A549 (cell line): Measurements from ENCODE around the gene GALT. TPM values are rescaled to one million over a fixed set of nuclear protein-coding genes. Genes with fewer than 3 reads are reported as not detected.

Experiments
- ATAC-seq, 2 experiments: fragments of 200-7000 bp in 1 of 2; fragments of >200 bp in 1 of 2; cut with Nextera tagmentation in 1 of 2; cut with Tn5 transposase in 1 of 2; 3 replicates each; pipeline versions ENCODE4 v1.8.0 to v1.9.1; 2018 to 2020; ENCODE audit warnings: mild to moderate bottlenecking in 1 of 2, moderate library complexity in 1 of 2
- CTCF ChIA-PET: fragments of 300-600 bp; sonication (Branson Sonifier 250); formaldehyde crosslinking; extraction: SDS; loops from one replicate; lab custom pipeline; 2021; ENCODE audit warnings: antibody characterized with exemption, inconsistent platforms; lab: Yijun Ruan, JAX
- POLR2A ChIA-PET: fragments of 350-600 bp; formaldehyde crosslinking; extraction: SDS; loops from one replicate; lab custom pipeline; 2021; ENCODE audit warnings: antibody characterized with exemption, inconsistent platforms; lab: Yijun Ruan, JAX
- DNase-seq, 2 experiments: peaks; one replicate each; pipeline versions ENCODE4 v3.0.0 to v3.0.0-alpha.2; 2011 to 2016; ENCODE audit warnings: low read depth in 1 of 2, low spot score in 1 of 2
- FAIRE-seq: peaks from 2 replicates; lab custom pipeline; 2011; peaks lifted over from hg19 to GRCh38; lab: Jason Lieb, UNC
- H3K27ac ChIP-seq, 2 experiments: fragments of >200 bp; sonication (Bioruptor Twin); formaldehyde crosslinking; 3 replicates each; pipeline ENCODE4 v1.5.1; 2016 to 2017
- H3K4me1 ChIP-seq: fragments of >200 bp; sonication (Bioruptor Twin); formaldehyde crosslinking; 3 replicates; pipeline ENCODE4 v1.6.1; 2016
- H3K4me2 ChIP-seq: fragments of >200 bp; sonication (Bioruptor Twin); formaldehyde crosslinking; 3 replicates; pipeline ENCODE4 v1.6.1; 2016
- H3K4me3 ChIP-seq: fragments of >200 bp; sonication (Bioruptor Twin); formaldehyde crosslinking; 3 replicates; pipeline ENCODE4 v1.5.1; 2016
- H3K9me3 ChIP-seq: fragments of >200 bp; sonication (Bioruptor Twin); formaldehyde crosslinking; 3 replicates; pipeline ENCODE4 v1.6.1; 2016
- EHF ChIP-seq: fragments of 250-450 bp; sonication (Bioruptor Pico); IDR thresholded peaks from 2 replicates; pipeline ENCODE4 v1.5.0; 2020; ENCODE audit warnings: mild to moderate bottlenecking
- EHMT2 ChIP-seq: fragments of 200-600 bp; sonication (generic); IDR thresholded peaks from 2 replicates; pipeline ENCODE4 v1.6.1; 2016; ENCODE audit warnings: antibody characterized with exemption, low read depth, mild to moderate bottlenecking, moderate library complexity
- HEYL ChIP-seq: fragments of 250-450 bp; sonication (Bioruptor Pico); IDR thresholded peaks from 2 replicates; pipeline ENCODE4 v1.8.0; 2021; ENCODE audit warnings: mild to moderate bottlenecking, moderate library complexity
- HOXB13 ChIP-seq: fragments of 250-450 bp; sonication (Bioruptor Pico); IDR thresholded peaks from 2 replicates; pipeline ENCODE4 v1.5.0; 2020; ENCODE audit warnings: low read depth, mild to moderate bottlenecking, moderate library complexity
- HOXB5 ChIP-seq: fragments of 250-450 bp; sonication (Bioruptor Pico); IDR thresholded peaks from 2 replicates; pipeline ENCODE4 v1.5.0; 2020; ENCODE audit warnings: mild to moderate bottlenecking, moderate library complexity
- KDM1A ChIP-seq: fragments of 200-600 bp; sonication (generic); IDR thresholded peaks from 2 replicates; pipeline ENCODE4 v1.6.1; 2016; ENCODE audit warnings: low read depth, mild to moderate bottlenecking
- MAZ ChIP-seq: fragments of 150-350 bp; IDR thresholded peaks from 2 replicates; pipeline ENCODE4 v1.6.1; 2014; ENCODE audit warnings: antibody characterized with exemption, low read depth, low read length, borderline replicate concordance
- RARB ChIP-seq: fragments of 250-450 bp; sonication (Bioruptor Pico); IDR thresholded peaks from 2 replicates; pipeline ENCODE4 v1.8.0; 2021; ENCODE audit warnings: mild to moderate bottlenecking, moderate library complexity
- SREBF2 ChIP-seq: fragments of 450-650 bp; IDR thresholded peaks from 2 replicates; pipeline ENCODE4 v1.6.1; 2014; ENCODE audit warnings: mild to moderate bottlenecking, moderate library complexity
- TP53 ChIP-seq: fragments of 250-450 bp; sonication (Bioruptor Pico); IDR thresholded peaks from 2 replicates; pipeline ENCODE4 v1.5.0; 2021; ENCODE audit warnings: mild to moderate bottlenecking, moderate library complexity
- USF2 ChIP-seq: fragments of 450-650 bp; IDR thresholded peaks from 2 replicates; pipeline ENCODE4 v1.6.1; 2014; ENCODE audit warnings: antibody characterized with exemption
- ZFP36 ChIP-seq: fragments of 450-650 bp; IDR thresholded peaks from 2 replicates; pipeline ENCODE4 v1.6.1; 2014; ENCODE audit warnings: borderline replicate concordance; ENCODE audit not compliant: partially characterized antibody
- ZNF302 ChIP-seq: fragments of 250-450 bp; sonication (Bioruptor Pico); IDR thresholded peaks from 2 replicates; pipeline ENCODE4 v1.9.0; 2021; ENCODE audit warnings: inconsistent platforms, mild to moderate bottlenecking, moderate library complexity
- WGBS: methylation state at CpG from one replicate; pipeline ENCODE4 v1.1.6; 2017; ENCODE audit errors: missing lambda C conversion rate; 5-methylcytosine and 5-hydroxymethylcytosine counted together
- polyA plus RNA-seq, 4 experiments: library from polyadenylated mRNA; depleted of rRNA in 3 of 4; stranded (reverse); fragments of >200 nt; fragmentation: RNase III in 1 of 4; extraction: RNeasy Plus Mini Kit Qiagen cat#74134 plus additional on column Dnase treatment in 1 of 4; gene quantifications; 2 replicates in 3 of 4; 3 replicates in 1 of 4; pipeline ENCODE4 v1.2.3, GENCODE V29; 2011 to 2017
- TF ChIP-seq, protein P1 (sequence below): fragments of 200-600 bp; sonication (generic); IDR thresholded peaks from 2 replicates; pipeline ENCODE4 v1.6.1; 2016; ENCODE audit warnings: antibody characterized with exemption, mild to moderate bottlenecking, moderate library complexity
- TF ChIP-seq, protein P2 (sequence below): fragments of >200 bp; sonication (Bioruptor Twin); formaldehyde crosslinking; IDR thresholded peaks from 2 replicates; pipeline ENCODE4 v1.6.1; 2016
- TF ChIP-seq, protein P3 (sequence below): fragments of 250-450 bp; sonication (Bioruptor Pico); IDR thresholded peaks from 2 replicates; pipeline ENCODE4 v1.5.0; 2021; ENCODE audit warnings: mild to moderate bottlenecking, moderate library complexity, borderline replicate concordance
- TF ChIP-seq, protein P4 (sequence below): fragments of 250-450 bp; sonication (Bioruptor Pico); IDR thresholded peaks from 2 replicates; pipeline ENCODE4 v1.5.0; 2020; ENCODE audit warnings: low read depth, mild to moderate bottlenecking, moderate library complexity

GALT gene
- polyA plus RNA-seq, 2 of the 4 experiments (the other 2 are of a cell fraction) = 19.0 to 28.4 TPM

DNA sequence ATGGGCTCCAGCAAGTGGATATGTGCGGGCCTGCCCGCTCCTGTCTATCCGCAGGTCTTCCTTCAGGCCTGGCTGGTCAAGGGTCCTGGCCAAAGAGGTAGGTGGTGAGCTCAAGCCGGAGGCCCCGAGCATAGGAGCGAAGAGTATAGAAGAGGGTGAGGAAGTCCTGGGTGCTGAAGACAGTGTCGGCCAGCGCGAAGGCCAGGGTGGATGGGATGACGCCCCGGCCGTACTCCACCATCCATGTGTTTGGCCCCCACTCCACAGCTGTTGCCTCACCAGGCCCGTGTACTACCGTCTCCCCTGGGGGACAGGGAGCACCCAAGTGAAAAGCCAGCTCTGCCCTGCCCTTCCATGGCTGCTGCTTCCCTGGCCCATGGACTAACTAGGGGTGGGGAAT, 10.9 kb upstream of the GALT start:
- WGBS = 94% methylated on average over 14 of the region's 14 CpGs
- H3K9me3 ChIP-seq = no peaks in the 10 kb centered on the region
- ATAC-seq (no peak), FAIRE-seq (no peak), DNase-seq (no peak)
- no peak overlapping the region for H3K27ac ChIP-seq
- peak overlapping the region; percentile 93 for H3K4me2 ChIP-seq
- H3K4me1 ChIP-seq = peaks cover 23% of the 10 kb centered on the region; the same call in 2 of the 3 replicates
- H3K4me3 ChIP-seq = no peak overlapping the region
- CTCF ChIA-PET = interaction anchor here (0.7 to 22.6 kb wide), 14 partner anchors 8 to 460 kb away, joined by 3 to 429 read pairs (median 20); partner anchors contain the start of genes CCL27, DCTN3, GALT and IL11RA
- TF ChIP-seq HOXB5 (CRISPR knock-in tag) = no peak
- no peak for TF ChIP-seq HEYL (CRISPR knock-in tag)
- TF ChIP-seq ZFP36 = no peak
- TF ChIP-seq RARB (CRISPR knock-in tag) = no peak
- no peak for TF ChIP-seq EHF (CRISPR knock-in tag)
- TF ChIP-seq USF2 = no peak
- TF ChIP-seq MAZ = no peak
- TF ChIP-seq SREBF2 = no peak
- TF ChIP-seq ZNF302 (CRISPR knock-in tag) = no peak
- no peak for TF ChIP-seq KDM1A
- TF ChIP-seq HOXB13 (CRISPR knock-in tag) = no peak
- TF ChIP-seq, protein P1, sequence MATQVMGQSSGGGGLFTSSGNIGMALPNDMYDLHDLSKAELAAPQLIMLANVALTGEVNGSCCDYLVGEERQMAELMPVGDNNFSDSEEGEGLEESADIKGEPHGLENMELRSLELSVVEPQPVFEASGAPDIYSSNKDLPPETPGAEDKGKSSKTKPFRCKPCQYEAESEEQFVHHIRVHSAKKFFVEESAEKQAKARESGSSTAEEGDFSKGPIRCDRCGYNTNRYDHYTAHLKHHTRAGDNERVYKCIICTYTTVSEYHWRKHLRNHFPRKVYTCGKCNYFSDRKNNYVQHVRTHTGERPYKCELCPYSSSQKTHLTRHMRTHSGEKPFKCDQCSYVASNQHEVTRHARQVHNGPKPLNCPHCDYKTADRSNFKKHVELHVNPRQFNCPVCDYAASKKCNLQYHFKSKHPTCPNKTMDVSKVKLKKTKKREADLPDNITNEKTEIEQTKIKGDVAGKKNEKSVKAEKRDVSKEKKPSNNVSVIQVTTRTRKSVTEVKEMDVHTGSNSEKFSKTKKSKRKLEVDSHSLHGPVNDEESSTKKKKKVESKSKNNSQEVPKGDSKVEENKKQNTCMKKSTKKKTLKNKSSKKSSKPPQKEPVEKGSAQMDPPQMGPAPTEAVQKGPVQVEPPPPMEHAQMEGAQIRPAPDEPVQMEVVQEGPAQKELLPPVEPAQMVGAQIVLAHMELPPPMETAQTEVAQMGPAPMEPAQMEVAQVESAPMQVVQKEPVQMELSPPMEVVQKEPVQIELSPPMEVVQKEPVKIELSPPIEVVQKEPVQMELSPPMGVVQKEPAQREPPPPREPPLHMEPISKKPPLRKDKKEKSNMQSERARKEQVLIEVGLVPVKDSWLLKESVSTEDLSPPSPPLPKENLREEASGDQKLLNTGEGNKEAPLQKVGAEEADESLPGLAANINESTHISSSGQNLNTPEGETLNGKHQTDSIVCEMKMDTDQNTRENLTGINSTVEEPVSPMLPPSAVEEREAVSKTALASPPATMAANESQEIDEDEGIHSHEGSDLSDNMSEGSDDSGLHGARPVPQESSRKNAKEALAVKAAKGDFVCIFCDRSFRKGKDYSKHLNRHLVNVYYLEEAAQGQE = no peak
- POLR2A ChIA-PET = no interaction called here

DNA sequence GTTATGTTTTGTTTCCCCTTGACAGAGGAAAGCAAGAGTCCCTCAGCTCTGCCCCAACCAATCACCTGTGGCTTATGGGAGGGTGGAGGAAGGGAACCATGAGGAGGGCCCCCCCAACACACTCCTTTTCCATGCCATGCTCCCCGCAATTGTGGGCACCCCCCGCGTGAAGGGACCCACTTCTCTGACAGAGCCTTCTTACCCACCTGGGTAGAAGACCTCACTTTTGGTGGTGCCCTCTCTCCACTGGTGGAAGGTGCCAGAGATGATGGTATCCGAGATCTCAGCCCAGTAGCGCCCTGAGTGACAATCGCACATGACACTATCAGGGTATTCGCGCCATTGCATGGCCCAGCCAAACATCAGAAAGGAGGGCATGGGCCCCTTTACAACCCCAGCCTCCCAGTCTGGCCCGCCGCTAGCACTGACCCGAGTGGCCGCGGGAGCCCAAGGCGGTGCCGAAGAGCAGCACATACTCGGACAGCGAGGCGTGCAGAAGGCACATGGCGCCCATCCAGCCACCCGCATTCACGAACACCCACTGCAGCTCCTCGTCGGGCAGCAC, 9.6 kb upstream of the GALT start:
- TF ChIP-seq, protein P2, sequence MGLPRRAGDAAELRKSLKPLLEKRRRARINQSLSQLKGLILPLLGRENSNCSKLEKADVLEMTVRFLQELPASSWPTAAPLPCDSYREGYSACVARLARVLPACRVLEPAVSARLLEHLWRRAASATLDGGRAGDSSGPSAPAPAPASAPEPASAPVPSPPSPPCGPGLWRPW = no peak
- TF ChIP-seq KDM1A (no peak), EHMT2 (no peak), HOXB5 (CRISPR knock-in tag) (peak; percentile 27; the same call in 1 of the 2 replicates), USF2 (peak; percentile 69; the same call in 1 of the 2 replicates), TP53 (CRISPR knock-in tag) (0 out of 2 replicates have a peak, but pooled peaks have one; percentile 11)
- TF ChIP-seq, protein P3, sequence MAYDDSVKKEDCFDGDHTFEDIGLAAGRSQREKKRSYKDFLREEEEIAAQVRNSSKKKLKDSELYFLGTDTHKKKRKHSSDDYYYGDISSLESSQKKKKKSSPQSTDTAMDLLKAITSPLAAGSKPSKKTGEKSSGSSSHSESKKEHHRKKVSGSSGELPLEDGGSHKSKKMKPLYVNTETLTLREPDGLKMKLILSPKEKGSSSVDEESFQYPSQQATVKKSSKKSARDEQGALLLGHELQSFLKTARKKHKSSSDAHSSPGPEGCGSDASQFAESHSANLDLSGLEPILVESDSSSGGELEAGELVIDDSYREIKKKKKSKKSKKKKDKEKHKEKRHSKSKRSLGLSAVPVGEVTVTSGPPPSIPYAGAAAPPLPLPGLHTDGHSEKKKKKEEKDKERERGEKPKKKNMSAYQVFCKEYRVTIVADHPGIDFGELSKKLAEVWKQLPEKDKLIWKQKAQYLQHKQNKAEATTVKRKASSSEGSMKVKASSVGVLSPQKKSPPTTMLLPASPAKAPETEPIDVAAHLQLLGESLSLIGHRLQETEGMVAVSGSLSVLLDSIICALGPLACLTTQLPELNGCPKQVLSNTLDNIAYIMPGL (CRISPR knock-in tag) = no peak
- TF ChIP-seq, protein P4, sequence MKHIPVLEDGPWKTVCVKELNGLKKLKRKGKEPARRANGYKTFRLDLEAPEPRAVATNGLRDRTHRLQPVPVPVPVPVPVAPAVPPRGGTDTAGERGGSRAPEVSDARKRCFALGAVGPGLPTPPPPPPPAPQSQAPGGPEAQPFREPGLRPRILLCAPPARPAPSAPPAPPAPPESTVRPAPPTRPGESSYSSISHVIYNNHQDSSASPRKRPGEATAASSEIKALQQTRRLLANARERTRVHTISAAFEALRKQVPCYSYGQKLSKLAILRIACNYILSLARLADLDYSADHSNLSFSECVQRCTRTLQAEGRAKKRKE (CRISPR knock-in tag) = peak; percentile 71; the same call in 1 of the 2 replicates
- POLR2A ChIA-PET = interaction anchor here (0.6 to 2.3 kb wide), 6 partner anchors 8 to 415 kb away, joined by 3 to 17 read pairs (median 6); partner anchors contain the start of genes ARID3C, DCTN3, GALT and IL11RA
- Histone ChIP-seq H3K9me3 (no peaks in the 10 kb centered on the region), H3K4me3 (peak overlapping the region; percentile 73), H3K4me2 (peak overlapping the region; percentile 93), H3K4me1 (peaks cover 26% of the 10 kb centered on the region; the same call in 2 of the 3 replicates), H3K27ac (peak overlapping the region; percentile 88 to 95)
- DNase-seq = peak in 1 of 2 experiments; percentile 41
- ATAC-seq = peak in 1 of 2 experiments; percentile 18; a peak in 3 of 6 replicates
- CTCF ChIA-PET = interaction anchor here (1.9 to 22.6 kb wide), 8 partner anchors 7 to 233 kb away, joined by 6 to 429 read pairs (median 77); partner anchors contain the start of genes ARID3C, CCL27, DCTN3 and GALT
- WGBS = 1% methylated on average over 18 of the region's 23 CpGs
- FAIRE-seq = no peak
